T-helper 2 cell treated with Interferon-gamma antibody and Interleukin-4, amounts not matched to agents 5 μg/mL and 100 μg/mL, for 36 hours (primary cell): ENCODE results near the gene MAP1B.
"Not testable (repeated sequence)": the region's sequence is repeated elsewhere in the genome, so short reads cannot be mapped to it uniquely, and the experiment has no call there.

Source experiments
- DNase-seq: peaks from one replicate; pipeline ENCODE4 v3.0.0; 2021; ENCODE audit warnings: low spot score
- H3K27ac Mint-ChIP-seq: one replicate; pipeline ENCODE4 v1.8.0; 2021; ENCODE audit warnings: mild to moderate bottlenecking, mixed read lengths
- H3K27me3 Mint-ChIP-seq: one replicate; pipeline ENCODE4 v1.8.0; 2021; ENCODE audit warnings: low read depth, mixed read lengths
- H3K36me3 Mint-ChIP-seq: one replicate; pipeline ENCODE4 v1.8.0; 2021; ENCODE audit warnings: low read depth, mixed read lengths
- H3K4me1 Mint-ChIP-seq: one replicate; pipeline ENCODE4 v1.8.0; 2021; ENCODE audit warnings: low read depth, mixed read lengths
- H3K4me3 Mint-ChIP-seq: one replicate; pipeline ENCODE4 v1.8.0; 2022; ENCODE audit warnings: mild to moderate bottlenecking, moderate library complexity, mixed read lengths
- H3K9me3 Mint-ChIP-seq: one replicate; pipeline ENCODE4 v1.8.0; 2021; ENCODE audit warnings: mixed read lengths

MAP1B gene

GRCh38 chr5:72170101-72170500, 62.8 kb downstream of the MAP1B start:
- DNase-seq: no peak
- Mint-ChIP-seq H3K4me1 (no peaks in the 10 kb centered on the region), H3K9me3 (no peaks in the 10 kb centered on the region), H3K36me3 (no peaks in the 10 kb centered on the region), H3K27ac (no peak overlapping the region), H3K4me3 (no peak overlapping the region), H3K27me3 (peaks cover 44% of the 10 kb centered on the region)

- peaks cover 54% of the 10 kb centered on the region for H3K27me3 Mint-ChIP-seq
- not testable (repeated sequence) for DNase-seq, H3K4me1 Mint-ChIP-seq, H3K36me3 Mint-ChIP-seq, H3K4me3 Mint-ChIP-seq, H3K27ac Mint-ChIP-seq, H3K9me3 Mint-ChIP-seq
These were observed 63.9 kb downstream of the MAP1B start for GRCh38 chr5:72171181-72171580.

- Mint-ChIP-seq H3K9me3 (no peaks in the 10 kb centered on the region), H3K4me3 (no peak overlapping the region), H3K36me3 (no peaks in the 10 kb centered on the region), H3K27me3 (peaks cover 55% of the 10 kb centered on the region), H3K4me1 (no peaks in the 10 kb centered on the region), H3K27ac (no peak overlapping the region)
- DNase-seq: no peak
These were observed 64.4 kb downstream of the MAP1B start for GRCh38 chr5:72171667-72172066.

- peaks cover 49% of the 10 kb centered on the region for H3K27me3 Mint-ChIP-seq
- H3K4me3 Mint-ChIP-seq: no peak overlapping the region
- no peaks in the 10 kb centered on the region for H3K9me3 Mint-ChIP-seq
- H3K4me1 Mint-ChIP-seq: no peaks in the 10 kb centered on the region
- H3K36me3 Mint-ChIP-seq: no peaks in the 10 kb centered on the region
- no peak overlapping the region for H3K27ac Mint-ChIP-seq
- DNase-seq: no peak
These were observed 65.5 kb downstream of the MAP1B start for GRCh38 chr5:72172786-72173185.

GRCh38 chr5:72177538-72177937, 70.3 kb downstream of the MAP1B start:
- no peaks in the 10 kb centered on the region for H3K36me3 Mint-ChIP-seq
- no peaks in the 10 kb centered on the region for H3K9me3 Mint-ChIP-seq
- H3K4me3 Mint-ChIP-seq: no peak overlapping the region
- no peak overlapping the region for H3K27ac Mint-ChIP-seq
- no peak for DNase-seq
- peaks cover 51% of the 10 kb centered on the region for H3K27me3 Mint-ChIP-seq
- no peaks in the 10 kb centered on the region for H3K4me1 Mint-ChIP-seq

GRCh38 chr5:72179028-72179815, 71.9 kb downstream of the MAP1B start:
- no peak for DNase-seq

GRCh38 chr5:72179816-72180440, 72.7 kb downstream of the MAP1B start:
- Mint-ChIP-seq H3K4me1 (no peaks in the 10 kb centered on the region), H3K4me3 (no peak overlapping the region), H3K9me3 (no peaks in the 10 kb centered on the region), H3K27me3 (peaks cover 52% of the 10 kb centered on the region), H3K36me3 (no peaks in the 10 kb centered on the region), H3K27ac (no peak overlapping the region)
- no peak for DNase-seq

More at GRCh38 chr5:72179028-72179815, 71.9 kb downstream of the MAP1B start:
- no peak overlapping the region for H3K4me3 Mint-ChIP-seq
- H3K27me3 Mint-ChIP-seq: peaks cover 53% of the 10 kb centered on the region
- H3K9me3 Mint-ChIP-seq: no peaks in the 10 kb centered on the region
- H3K36me3 Mint-ChIP-seq: no peaks in the 10 kb centered on the region
- H3K27ac Mint-ChIP-seq: no peak overlapping the region
- no peaks in the 10 kb centered on the region for H3K4me1 Mint-ChIP-seq

GRCh38 chr5:72180925-72181324, 73.7 kb downstream of the MAP1B start:
- Mint-ChIP-seq H3K4me3 (no peak overlapping the region), H3K27ac (no peak overlapping the region), H3K27me3 (peaks cover 46% of the 10 kb centered on the region), H3K4me1 (no peaks in the 10 kb centered on the region), H3K9me3 (no peaks in the 10 kb centered on the region), H3K36me3 (no peaks in the 10 kb centered on the region)
- DNase-seq: no peak

GRCh38 chr5:72182686-72183085, 75.4 kb downstream of the MAP1B start:
- H3K4me1 Mint-ChIP-seq: no peaks in the 10 kb centered on the region
- H3K4me3 Mint-ChIP-seq: no peak overlapping the region
- DNase-seq: no peak
- peaks cover 42% of the 10 kb centered on the region for H3K27me3 Mint-ChIP-seq
- H3K27ac Mint-ChIP-seq: no peak overlapping the region
- no peaks in the 10 kb centered on the region for H3K9me3 Mint-ChIP-seq
- no peaks in the 10 kb centered on the region for H3K36me3 Mint-ChIP-seq

- H3K27me3 Mint-ChIP-seq: peaks cover 43% of the 10 kb centered on the region
- no peak for DNase-seq
- H3K4me3 Mint-ChIP-seq: no peak overlapping the region
- no peaks in the 10 kb centered on the region for H3K4me1 Mint-ChIP-seq
- no peaks in the 10 kb centered on the region for H3K36me3 Mint-ChIP-seq
- no peaks in the 10 kb centered on the region for H3K9me3 Mint-ChIP-seq
- H3K27ac Mint-ChIP-seq: no peak overlapping the region
These were observed 75.8 kb downstream of the MAP1B start for GRCh38 chr5:72183101-72183520.

- Mint-ChIP-seq H3K4me3 (no peak overlapping the region), H3K4me1 (no peaks in the 10 kb centered on the region), H3K36me3 (no peaks in the 10 kb centered on the region), H3K9me3 (no peaks in the 10 kb centered on the region), H3K27me3 (peaks cover 48% of the 10 kb centered on the region), H3K27ac (no peak overlapping the region)
- no peak for DNase-seq
These were observed 77.1 kb downstream of the MAP1B start for GRCh38 chr5:72184408-72184807.

- no peaks in the 10 kb centered on the region for H3K4me1 Mint-ChIP-seq
- H3K9me3 Mint-ChIP-seq: no peaks in the 10 kb centered on the region
- H3K36me3 Mint-ChIP-seq: no peaks in the 10 kb centered on the region
- peaks cover 48% of the 10 kb centered on the region for H3K27me3 Mint-ChIP-seq
- DNase-seq: no peak
- H3K4me3 Mint-ChIP-seq: no peak overlapping the region
- H3K27ac Mint-ChIP-seq: no peak overlapping the region
These were observed 78.4 kb downstream of the MAP1B start for GRCh38 chr5:72185496-72186329.

- Mint-ChIP-seq H3K27ac (no peak overlapping the region), H3K4me1 (no peaks in the 10 kb centered on the region), H3K36me3 (no peaks in the 10 kb centered on the region), H3K27me3 (peaks cover 60% of the 10 kb centered on the region), H3K9me3 (no peaks in the 10 kb centered on the region), H3K4me3 (no peak overlapping the region)
- DNase-seq: no peak
These were observed 80.3 kb downstream of the MAP1B start for GRCh38 chr5:72187388-72188075.
